Globus pallidus (tissue), 1 donor: ENCODE measurements around the gene CEP20.
"Not testable (repeated sequence)": the region's sequence is repeated elsewhere in the genome, so short reads cannot be mapped to it uniquely, and the experiment has no call there.

Experiments used
- DNase-seq: peaks from one replicate; pipeline ENCODE4 v3.0.0-alpha.2; 2015; ENCODE audit warnings: low spot score

CEP20 gene

GRCh38 chr16:15857724-15858560 is 30.5 kb downstream of the CEP20 start:
- no peak for DNase-seq

GRCh38 chr16:15856901-15857698 is 31.3 kb downstream of the CEP20 start, which contains the start of gene MYH11:
TSS of gene MYH11 (minus strand) at chr16:15857028. CDS start at chr16:15838252, 18,776 bp downstream.
- no peak for DNase-seq

GRCh38 chr16:15856182-15856581 is 32.2 kb downstream of the CEP20 start:
- no peak for DNase-seq

GRCh38 chr16:15855704-15856003 is 32.7 kb downstream of the CEP20 start:
- DNase-seq, result no peak

- DNase-seq, result no peak
These were observed 33.3 kb downstream of the CEP20 start for GRCh38 chr16:15854906-15855703.

GRCh38 chr16:15854061-15854460 is 34.3 kb downstream of the CEP20 start:
- DNase-seq, result no peak

GRCh38 chr16:15853021-15853420 is 35.4 kb downstream of the CEP20 start:
- no peak for DNase-seq

- not testable (repeated sequence) for DNase-seq
These were observed 37.8 kb downstream of the CEP20 start for GRCh38 chr16:15850555-15850954.

- DNase-seq, result no peak
These were observed 39.0 kb downstream of the CEP20 start for GRCh38 chr16:15849209-15849981.

- DNase-seq, result no peak
These were observed 40.7 kb downstream of the CEP20 start for GRCh38 chr16:15847611-15848175.

GRCh38 chr16:15846510-15846909 is 41.9 kb downstream of the CEP20 start:
- no peak for DNase-seq

GRCh38 chr16:15843635-15844279 is 44.6 kb downstream of the CEP20 start:
- DNase-seq, result no peak

GRCh38 chr16:15839204-15839603 is 49.2 kb downstream of the CEP20 start:
- DNase-seq, result not testable (repeated sequence)

- no peak for DNase-seq
These were observed 50.6 kb downstream of the CEP20 start for GRCh38 chr16:15837761-15838160.

- no peak for DNase-seq
These were observed 51.3 kb downstream of the CEP20 start for GRCh38 chr16:15836965-15837611.

- no peak for DNase-seq
These were observed 52.3 kb downstream of the CEP20 start for GRCh38 chr16:15836074-15836473.

- DNase-seq, result no peak
These were observed 53.1 kb downstream of the CEP20 start for GRCh38 chr16:15835136-15835878.

- DNase-seq, result no peak
These were observed 53.9 kb downstream of the CEP20 start for GRCh38 chr16:15834502-15834901.

- no peak for DNase-seq
These were observed 54.9 kb downstream of the CEP20 start for GRCh38 chr16:15833541-15833940.

GRCh38 chr16:15832241-15832640 is 56.2 kb downstream of the CEP20 start:
- no peak for DNase-seq
